GM12892 (cell line): Measurements from ENCODE around the gene UNC80.

Experiments
- POLR2AphosphoS5 ChIP-seq: IDR thresholded peaks from 2 replicates; pipeline ENCODE4 v1.6.1; 2011; ENCODE audit warnings: low read depth, low read length, control low read depth
- TAF1 ChIP-seq: IDR thresholded peaks from 2 replicates; pipeline ENCODE4 v1.6.1; 2011; ENCODE audit warnings: low read depth, mild to moderate bottlenecking, control low read depth, low read length, borderline replicate concordance

- no peak for TF ChIP-seq TAF1
- no peak for TF ChIP-seq POLR2AphosphoS5
Observed at GRCh38 chr2:209753020-209753419, 18.6 kb upstream of the UNC80 start.
